HG03039 (cell line): ENCODE measurements around the gene RAB27B.

Experiments
- ATAC-seq: cut with Tn5 transposase; IDR thresholded peaks from one replicate; pipeline ENCODE4 v1.9.1; 2021; ENCODE audit warnings: mild to moderate bottlenecking, moderate library complexity; ENCODE audit not compliant: unreplicated experiment

RAB27B gene

GRCh38 chr18:54859667-54860421, 31.6 kb downstream of the RAB27B start:
- ATAC-seq, result no peak

GRCh38 chr18:54860941-54861340, 32.7 kb downstream of the RAB27B start:
- ATAC-seq, result no peak

GRCh38 chr18:54867131-54867530, 38.9 kb downstream of the RAB27B start:
- ATAC-seq, result no peak

- ATAC-seq, result no peak
These were observed 43.0 kb downstream of the RAB27B start for GRCh38 chr18:54871231-54871630.

- no peak for ATAC-seq
These were observed 44.4 kb downstream of the RAB27B start for GRCh38 chr18:54872681-54873080.

- no peak for ATAC-seq
These were observed 45.6 kb downstream of the RAB27B start for GRCh38 chr18:54873884-54874255.

GRCh38 chr18:54875063-54875462, 46.8 kb downstream of the RAB27B start:
- no peak for ATAC-seq

- ATAC-seq, result no peak
These were observed 48.8 kb downstream of the RAB27B start for GRCh38 chr18:54877076-54877475.

GRCh38 chr18:54878159-54878622, 49.9 kb downstream of the RAB27B start:
- no peak for ATAC-seq

GRCh38 chr18:54878659-54879358, 50.5 kb downstream of the RAB27B start:
- ATAC-seq, result no peak

- ATAC-seq, result no peak
These were observed 51.4 kb downstream of the RAB27B start for GRCh38 chr18:54879691-54880090.

- no peak for ATAC-seq
These were observed 52.3 kb downstream of the RAB27B start for GRCh38 chr18:54880395-54881105.

GRCh38 chr18:54881229-54881768, 53.0 kb downstream of the RAB27B start:
- no peak for ATAC-seq

GRCh38 chr18:54882318-54882717, 54.0 kb downstream of the RAB27B start:
- ATAC-seq, result no peak

GRCh38 chr18:54883816-54884604, 55.7 kb downstream of the RAB27B start:
- no peak for ATAC-seq

- no peak for ATAC-seq
These were observed 60.1 kb downstream of the RAB27B start for GRCh38 chr18:54888378-54888777.

GRCh38 chr18:54888933-54889332, 60.7 kb downstream of the RAB27B start:
- no peak for ATAC-seq

GRCh38 chr18:54899500-54899899, 71.2 kb downstream of the RAB27B start:
- ATAC-seq, result no peak

- ATAC-seq, result no peak
These were observed 72.0 kb downstream of the RAB27B start for GRCh38 chr18:54900290-54900689.

- no peak for ATAC-seq
These were observed 76.3 kb downstream of the RAB27B start for GRCh38 chr18:54904581-54904980.

GRCh38 chr18:54905629-54906028, 77.4 kb downstream of the RAB27B start:
- ATAC-seq, result no peak
